Hepatocyte (in vitro differentiated cells): ENCODE measurements around the gene MYOT.

Source experiments
- CTCF ChIP-seq: fragments of 200-600 bp; sonication (generic); IDR thresholded peaks from 2 replicates; pipeline ENCODE4 v1.5.1; 2016; ENCODE audit warnings: antibody characterized with exemption, mild to moderate bottlenecking; ENCODE audit not compliant: poor library complexity
- EZH2 ChIP-seq: fragments of 200-600 bp; sonication (generic); IDR thresholded peaks from 2 replicates; pipeline ENCODE4 v1.6.1; 2016; ENCODE audit warnings: antibody characterized with exemption, mild to moderate bottlenecking, borderline replicate concordance
- EZH2phosphoT487 ChIP-seq: fragments of 200-600 bp; sonication (generic); IDR thresholded peaks from one replicate; pipeline ENCODE4 v1.6.1; 2018; ENCODE audit warnings: antibody characterized with exemption, mild to moderate bottlenecking, low read depth, moderate library complexity; ENCODE audit not compliant: unreplicated experiment, severe bottlenecking

- no peak for TF ChIP-seq CTCF
- TF ChIP-seq EZH2phosphoT487 = no peak
- TF ChIP-seq EZH2 = no peak
Measured at GRCh38 chr5:137891849-137892248, 24.2 kb downstream of the MYOT start.
